T-helper 1 cell (primary cell): Measurements from ENCODE around the gene JMY.

Experiments
- DNase-seq, 5 donors: peaks; one replicate each; pipeline ENCODE4 v3.0.0-alpha.2; 2012 to 2020

The JMY gene

DNA sequence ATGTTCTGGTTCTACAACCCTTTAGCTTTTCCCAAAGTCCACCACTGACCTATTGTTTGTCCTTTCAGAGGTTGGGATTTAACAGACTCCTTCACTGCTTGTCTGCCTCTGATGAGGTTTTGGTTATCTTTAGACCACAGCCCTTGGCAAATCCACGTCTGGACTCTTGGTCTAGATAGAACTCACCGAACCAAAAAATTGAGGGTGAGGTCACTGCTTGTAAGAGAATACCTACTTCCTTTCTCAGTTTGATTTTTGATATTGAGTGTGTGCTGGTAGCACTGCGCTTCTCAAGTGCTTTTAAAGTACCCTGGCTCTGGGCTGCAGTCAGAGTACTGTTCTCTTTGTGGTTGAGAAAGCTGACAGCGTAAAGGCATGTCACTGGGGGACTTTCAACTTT lies 61.7 kb downstream of the JMY start:
- no peak for DNase-seq

DNA sequence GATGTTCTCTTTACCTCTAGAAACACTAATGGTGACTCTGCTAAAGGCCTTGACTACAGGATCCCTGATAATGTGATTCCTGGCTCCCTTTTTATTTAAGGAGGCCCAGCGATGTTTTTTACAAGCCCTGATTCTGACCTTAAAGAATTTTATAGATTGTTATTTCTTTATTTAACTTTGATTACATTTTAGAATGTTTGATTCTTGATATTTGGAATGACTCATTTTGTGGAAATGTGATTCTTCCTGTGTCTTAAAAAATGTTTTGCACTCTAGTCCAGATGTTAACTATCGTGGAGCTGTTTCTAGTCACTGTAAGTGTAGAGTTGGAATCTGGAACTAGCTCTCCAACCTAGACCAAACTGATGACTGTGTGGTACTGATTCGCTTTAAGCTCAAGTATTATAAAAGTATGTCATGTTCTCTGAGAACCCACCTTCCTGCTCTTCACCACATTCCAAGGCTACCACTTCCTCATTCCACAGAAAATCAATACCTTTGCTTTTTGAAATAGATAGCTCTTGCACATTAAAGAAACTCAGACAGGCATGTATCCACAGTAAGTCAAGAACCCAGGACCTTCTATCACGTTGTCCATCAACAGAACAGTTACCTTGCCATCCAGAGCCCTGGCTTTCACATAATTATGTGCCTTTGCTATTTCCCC lies 65.2 kb downstream of the JMY start:
- no peak for DNase-seq

DNA sequence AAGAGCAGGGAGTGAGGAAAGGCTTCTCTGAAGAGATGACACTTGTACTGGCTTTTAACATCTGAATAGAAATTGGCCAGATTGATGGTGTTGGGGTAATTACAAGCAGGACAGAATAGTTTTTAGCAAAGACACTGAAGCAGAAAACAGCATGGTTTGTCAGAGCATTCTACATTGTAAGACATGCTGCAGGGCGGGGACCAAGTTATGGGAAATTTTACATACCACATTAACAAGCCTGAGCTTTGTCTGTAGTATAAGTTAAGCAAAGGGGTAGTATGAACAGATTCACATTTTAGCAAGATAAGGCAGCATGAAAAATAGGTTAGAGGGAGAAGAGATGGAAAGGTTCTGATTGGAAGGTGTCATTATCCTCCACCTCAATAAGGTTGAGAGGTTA lies 66.5 kb downstream of the JMY start:
- DNase-seq: no peak

DNA sequence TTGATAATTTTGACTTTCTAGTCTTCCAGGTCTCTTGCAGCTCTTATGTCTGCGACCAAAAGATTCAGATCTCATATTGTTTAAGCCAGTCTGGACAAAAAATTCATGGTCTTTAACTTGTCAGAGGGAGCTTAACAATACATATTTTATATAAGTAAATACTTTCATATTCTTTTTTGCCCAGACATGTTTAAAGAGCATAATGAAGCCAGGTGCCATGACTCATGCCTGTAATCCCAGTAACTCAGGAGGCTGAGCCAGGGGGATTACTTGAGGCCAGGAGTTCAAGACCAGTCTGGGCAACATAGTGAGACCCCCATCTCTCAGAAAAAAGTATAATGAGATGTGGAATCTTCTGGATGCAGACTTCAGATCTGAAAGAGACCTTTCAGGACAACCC lies 69.8 kb downstream of the JMY start:
- no peak for DNase-seq

DNA sequence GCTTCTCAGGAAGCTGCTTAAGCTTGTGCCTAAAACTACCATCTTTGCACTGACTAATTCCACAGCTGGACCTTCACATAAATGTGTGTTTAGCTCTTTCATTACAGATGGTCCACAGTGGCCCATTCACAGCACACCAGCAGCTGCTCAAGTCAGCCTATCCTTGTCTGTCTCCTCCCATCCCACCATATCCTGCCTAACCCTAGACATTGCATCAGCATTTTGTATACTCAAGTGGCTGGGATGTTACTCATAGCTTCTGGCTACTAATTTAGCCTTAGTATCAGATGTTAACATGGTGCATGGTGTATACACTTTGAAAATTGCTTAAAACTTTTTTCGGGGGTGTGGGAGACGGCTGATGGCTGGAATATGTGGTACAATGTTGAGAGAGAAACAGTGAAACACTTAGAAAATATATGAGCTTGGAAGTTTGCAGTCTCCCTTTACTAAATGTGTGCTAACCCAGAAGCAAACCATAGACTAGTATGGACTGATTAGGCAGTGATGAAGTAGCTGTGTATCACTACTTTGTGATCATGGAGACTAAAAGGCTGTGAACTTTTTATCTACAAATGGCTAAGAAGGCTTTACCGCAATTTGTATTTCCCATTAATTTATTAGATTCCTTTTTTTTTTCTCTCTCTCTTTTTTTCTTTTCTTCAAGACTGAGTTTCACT lies 83.1 kb downstream of the JMY start:
- DNase-seq: peak in 1 of 5 donors; percentile 12

DNA sequence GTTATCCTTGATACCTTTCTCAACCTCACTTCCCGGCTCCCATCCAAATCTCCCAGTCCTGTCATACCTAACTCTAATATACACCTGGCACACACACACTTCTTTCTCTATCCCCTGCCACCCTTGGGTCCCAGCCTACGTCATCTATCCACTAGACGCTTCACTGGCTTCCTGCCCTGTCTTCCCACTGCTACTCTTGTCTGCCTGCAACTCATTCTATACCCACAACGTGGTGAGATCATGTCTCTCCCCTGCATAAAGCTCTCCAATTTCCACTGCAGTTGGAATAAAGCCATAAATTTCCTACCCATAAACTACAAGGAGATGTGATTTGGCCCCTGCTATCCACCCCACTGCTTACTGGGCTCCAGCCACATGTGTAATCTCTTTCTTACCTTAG lies 93.5 kb downstream of the JMY start:
- DNase-seq: no peak

DNA sequence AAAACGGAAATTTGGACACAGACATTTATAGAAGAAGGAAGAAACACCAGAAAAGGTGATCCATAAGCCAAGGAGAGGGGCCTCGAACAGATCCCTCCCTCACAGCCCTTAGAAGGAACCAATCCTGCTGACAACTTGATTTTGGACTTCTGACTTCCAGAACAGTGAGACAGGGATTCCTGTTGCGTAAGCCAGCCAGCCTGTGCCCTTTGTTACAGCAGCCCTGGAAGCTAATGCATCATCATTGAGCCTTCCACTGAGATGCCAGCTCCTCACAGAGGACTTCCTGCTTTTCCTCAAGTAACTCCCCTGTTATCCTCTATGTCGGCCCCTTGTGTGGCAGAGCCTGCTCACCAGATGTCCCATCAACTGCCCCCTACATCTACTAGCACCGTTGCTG lies 94.1 kb downstream of the JMY start:
- no peak for DNase-seq

DNA sequence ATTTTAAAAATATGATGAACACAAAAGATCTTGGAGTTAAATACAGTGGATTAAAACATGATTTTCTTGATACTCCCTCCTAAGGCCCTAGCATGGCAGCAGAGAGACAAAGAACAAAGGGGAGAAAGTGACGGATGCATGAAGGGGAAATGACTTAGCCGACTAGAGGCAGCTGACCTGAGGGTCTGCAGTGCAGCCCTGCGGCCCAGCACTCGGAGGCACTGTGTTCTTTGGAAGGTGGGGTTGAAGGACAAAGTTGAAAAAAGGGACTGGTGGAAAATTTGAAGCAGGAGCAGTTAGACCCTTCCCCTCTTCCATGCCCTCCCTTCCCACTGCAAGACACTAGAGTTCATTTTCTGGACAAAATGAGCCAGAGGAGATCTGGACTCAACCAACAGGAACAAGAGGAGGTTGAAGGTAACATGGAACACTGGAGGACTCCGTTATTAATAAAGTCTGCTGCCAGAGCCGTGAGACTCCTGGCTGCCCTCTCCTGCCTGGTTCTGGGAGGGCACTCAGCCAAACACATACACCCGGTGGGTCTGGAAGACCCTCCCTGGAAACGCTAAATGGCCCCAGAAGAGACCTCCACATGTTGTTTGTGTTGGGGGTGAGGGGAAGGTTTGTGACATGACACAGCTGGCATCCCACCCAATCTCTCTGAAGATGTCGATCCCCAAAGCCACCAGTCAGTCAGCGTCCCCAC lies 98.1 kb downstream of the JMY start:
- no peak for DNase-seq

DNA sequence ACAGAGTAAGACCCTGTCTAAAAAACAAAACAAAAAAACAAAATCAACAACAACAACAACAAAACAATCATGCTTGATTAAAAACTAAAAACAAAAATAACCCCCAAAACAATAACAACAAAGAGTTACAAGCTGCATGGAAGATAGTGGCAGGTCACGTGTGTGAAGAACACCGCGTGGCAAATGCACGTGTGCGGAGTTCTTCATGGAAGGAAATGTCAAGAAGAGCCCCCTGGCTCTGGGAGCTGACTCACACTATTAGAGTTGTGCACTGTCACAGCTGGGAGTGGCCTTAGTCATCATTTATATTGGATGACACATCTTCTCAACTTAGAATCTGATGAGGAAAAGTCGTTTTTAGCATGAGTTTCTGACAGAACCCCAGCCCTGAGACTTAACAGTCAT lies 110.5 kb downstream of the JMY start:
- no peak for DNase-seq

DNA sequence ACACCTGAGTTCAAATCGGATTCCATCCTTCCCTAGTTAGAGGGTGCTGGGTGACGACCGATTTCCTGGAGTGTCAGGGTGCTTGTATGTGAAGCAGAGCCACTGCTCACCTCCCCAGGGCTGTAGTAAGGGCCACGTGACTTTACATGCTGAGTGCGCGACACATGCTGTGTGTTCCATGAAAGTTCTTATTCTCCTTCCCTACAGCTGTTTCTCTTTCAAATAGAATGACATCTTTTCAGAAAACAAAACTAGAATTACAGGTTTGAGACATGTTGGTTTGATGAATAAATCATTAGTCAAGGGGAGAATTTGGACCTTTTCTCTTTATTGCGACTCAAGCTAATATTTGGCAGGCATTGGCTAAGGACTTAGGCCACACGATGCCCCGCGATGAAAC lies 113.1 kb downstream of the JMY start:
- no peak for DNase-seq

DNA sequence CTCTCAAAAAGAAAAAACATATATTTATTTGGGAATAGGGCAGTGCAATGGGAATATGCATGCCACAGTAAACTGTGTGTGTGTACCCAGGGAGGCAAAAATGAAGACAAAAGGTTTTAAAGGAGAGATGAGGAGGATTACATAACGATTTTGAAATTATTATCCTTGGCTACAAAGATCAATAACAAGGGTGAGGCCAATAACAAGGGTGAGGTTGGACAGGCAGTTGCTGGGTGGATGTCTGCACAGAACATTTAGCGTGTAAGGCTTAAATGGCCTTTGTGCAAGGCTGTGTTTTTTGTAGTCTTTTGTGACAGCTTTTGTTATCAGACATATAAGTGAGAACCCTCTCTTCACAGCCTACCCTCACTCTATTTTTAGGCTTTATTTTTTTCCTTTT lies 114.0 kb downstream of the JMY start:
- DNase-seq: no peak

DNA sequence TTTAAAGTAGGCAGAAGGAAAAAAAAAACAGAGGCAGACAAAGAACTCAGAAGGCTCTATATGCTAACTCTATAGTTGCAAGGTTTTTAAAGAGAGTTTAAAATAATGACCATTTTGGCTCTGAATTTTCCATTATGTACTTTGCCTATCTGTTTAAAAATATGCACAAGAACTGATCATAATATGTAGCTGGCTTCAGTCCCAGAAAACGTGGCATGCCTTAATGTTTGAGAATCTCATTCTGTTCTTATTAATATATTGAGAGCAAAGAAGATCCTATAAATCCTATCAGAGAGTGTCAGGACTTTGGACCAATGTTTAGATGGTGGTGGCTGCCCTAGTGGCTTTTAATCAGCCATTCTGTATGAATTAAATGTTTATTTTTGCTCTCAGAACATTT lies 121.5 kb downstream of the JMY start:
- DNase-seq: no peak
